NCI-H2227 (cell line): ENCODE measurements around the gene ACD.

ENCODE experiments used
- DNase-seq: peaks from one replicate; lab custom pipeline; 2025; ENCODE audit not compliant: unreplicated experiment; lab: John Stamatoyannopoulos, UW

ACD gene

GRCh38 chr16:67676516-67676915 is 16.5 kb upstream of the ACD start:
- no peak for DNase-seq

GRCh38 chr16:67675999-67676398 is 15.9 kb upstream of the ACD start:
- no peak for DNase-seq

GRCh38 chr16:67675579-67675935 is 15.5 kb upstream of the ACD start:
- no peak for DNase-seq

- DNase-seq, result no peak
These were observed 15.0 kb upstream of the ACD start for GRCh38 chr16:67674851-67675578.

GRCh38 chr16:67673712-67674580 is 13.9 kb upstream of the ACD start:
- DNase-seq, result no peak

- peak; percentile 63 for DNase-seq
These were observed 12.9 kb upstream of the ACD start for GRCh38 chr16:67672739-67673662.

- no peak for DNase-seq
These were observed 12.2 kb upstream of the ACD start for GRCh38 chr16:67672306-67672705.

- no peak for DNase-seq
These were observed 9.5 kb upstream of the ACD start for GRCh38 chr16:67669499-67670101.

GRCh38 chr16:67668495-67669157 is 8.6 kb upstream of the ACD start:
- no peak for DNase-seq

GRCh38 chr16:67667817-67668494 is 7.9 kb upstream of the ACD start:
- DNase-seq, result peak; percentile 86

GRCh38 chr16:67667453-67667816 is 7.4 kb upstream of the ACD start:
- no peak for DNase-seq

- DNase-seq, result peak; percentile 85
These were observed 6.7 kb upstream of the ACD start, which contains the start of the genes C16orf86 and ENKD1 for GRCh38 chr16:67666559-67667452. Gene C16orf86, plus strand, starts transcription at chr16:67666814. Its CDS starts 157 bp downstream, at chr16:67666971. Gene ENKD1, minus strand, starts transcription at chr16:67666750. Its CDS starts 308 bp downstream, at chr16:67666442.

- DNase-seq, result peak; percentile 44
These were observed 6.0 kb upstream of the ACD start for GRCh38 chr16:67666032-67666551.

GRCh38 chr16:67665598-67665997 is 5.5 kb upstream of the ACD start:
- no peak for DNase-seq

- no peak for DNase-seq
These were observed 4.8 kb upstream of the ACD start for GRCh38 chr16:67664871-67665270.

- no peak for DNase-seq
These were observed 4.2 kb upstream of the ACD start for GRCh38 chr16:67664258-67664657.

GRCh38 chr16:67663877-67664222 is 3.8 kb upstream of the ACD start:
- DNase-seq, result no peak

GRCh38 chr16:67663151-67663876 is 3.3 kb upstream of the ACD start:
- DNase-seq, result peak; percentile 16
